GM21526 (cell line): ENCODE data around the gene ABHD17B.
A peak's percentile ranks its signal among the peaks of the same experiment; 100 is the strongest.
"Not testable (repeated sequence)": the region's sequence is repeated elsewhere in the genome, so short reads cannot be mapped to it uniquely, and the experiment has no call there.

Source experiments
- ATAC-seq: cut with Tn5 transposase; IDR thresholded peaks from one replicate; pipeline ENCODE4 v1.9.1; 2021; ENCODE audit warnings: moderate library complexity; ENCODE audit not compliant: unreplicated experiment, low FRiP score

Gene ABHD17B

DNA sequence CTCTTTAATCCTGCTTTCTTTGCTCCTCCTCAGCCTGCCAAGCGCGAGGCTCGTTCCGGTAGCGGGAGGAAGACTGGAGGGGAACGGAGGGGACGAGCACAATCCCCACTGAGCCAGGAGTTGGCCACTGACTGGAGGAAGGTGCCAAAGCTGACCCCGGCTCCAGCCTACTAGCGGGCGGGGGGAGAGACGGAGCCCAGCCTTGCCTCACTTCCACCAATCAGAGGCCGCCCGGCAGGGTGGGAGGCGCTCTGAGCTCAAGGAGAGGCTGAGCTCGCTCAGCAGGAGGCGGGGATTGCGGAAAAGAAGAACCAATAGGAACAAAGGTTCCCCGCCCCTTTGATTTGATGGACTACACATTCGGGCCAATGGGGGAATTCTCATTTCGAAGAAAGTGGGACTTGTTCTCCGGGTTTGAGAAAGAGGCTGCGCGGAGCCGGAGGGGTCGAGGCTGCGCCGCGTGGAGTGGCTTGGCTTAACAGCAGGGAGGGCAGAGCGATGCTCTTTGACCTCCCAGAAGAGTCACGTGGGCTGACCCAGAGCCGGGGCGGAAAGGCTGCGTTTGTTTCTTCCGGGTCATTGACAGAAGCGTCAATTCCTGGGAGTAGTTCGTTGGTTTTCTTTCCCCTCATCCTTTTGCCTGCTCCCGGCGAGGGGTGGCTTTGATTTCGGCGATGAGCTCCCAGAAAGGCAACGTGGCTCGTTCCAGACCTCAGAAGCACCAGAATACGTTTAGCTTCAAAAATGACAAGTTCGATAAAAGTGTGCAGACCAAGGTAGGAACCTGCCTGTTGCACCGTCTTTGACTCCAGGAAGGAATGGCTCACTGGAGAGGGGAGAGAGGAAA, at the start of gene ABHD17B, which contains the start of gene C9orf85:
Gene ABHD17B (minus strand): TSS at position 133 of the 847 bp plus-strand sequence. CDS start 36,113 bp downstream, outside the sequence.
Gene C9orf85 (plus strand): TSS at position 579 of the 847 bp plus-strand sequence. CDS start 96 bp downstream, at position 675.
- peak; percentile 92 for ATAC-seq

DNA sequence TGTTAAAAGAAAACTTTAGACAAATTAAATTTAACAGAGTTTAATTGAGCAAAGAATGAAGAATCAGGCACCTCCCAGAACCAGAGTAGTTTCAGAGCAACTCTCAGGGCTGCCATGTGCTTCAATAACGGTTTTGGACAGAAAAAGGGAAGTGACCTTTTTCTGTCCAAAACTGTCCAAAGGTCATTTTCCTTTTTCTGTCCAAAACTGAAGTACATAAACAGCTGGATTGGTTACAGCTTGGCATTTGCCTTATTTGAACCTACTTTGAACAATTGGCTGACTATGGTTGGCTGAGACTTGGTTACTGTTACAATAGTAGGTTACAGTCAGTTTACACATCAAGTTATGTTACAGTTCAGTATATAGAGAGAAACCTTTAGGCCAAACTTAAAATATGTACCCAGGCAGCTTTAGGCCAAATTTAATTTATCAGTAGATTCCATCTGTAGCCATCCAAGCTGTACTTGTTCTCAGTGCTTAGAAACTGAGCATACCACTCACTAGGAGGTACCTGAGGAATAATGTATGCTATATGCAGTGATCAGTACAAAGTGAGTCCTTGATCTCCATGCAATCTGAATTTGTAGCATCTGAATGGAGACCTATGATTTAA, 44.4 kb upstream of the ABHD17B start:
- peak; percentile 67 for ATAC-seq

GRCh38 chr9:71954652-71955051, 43.7 kb upstream of the ABHD17B start:
- not testable (repeated sequence) for ATAC-seq

DNA sequence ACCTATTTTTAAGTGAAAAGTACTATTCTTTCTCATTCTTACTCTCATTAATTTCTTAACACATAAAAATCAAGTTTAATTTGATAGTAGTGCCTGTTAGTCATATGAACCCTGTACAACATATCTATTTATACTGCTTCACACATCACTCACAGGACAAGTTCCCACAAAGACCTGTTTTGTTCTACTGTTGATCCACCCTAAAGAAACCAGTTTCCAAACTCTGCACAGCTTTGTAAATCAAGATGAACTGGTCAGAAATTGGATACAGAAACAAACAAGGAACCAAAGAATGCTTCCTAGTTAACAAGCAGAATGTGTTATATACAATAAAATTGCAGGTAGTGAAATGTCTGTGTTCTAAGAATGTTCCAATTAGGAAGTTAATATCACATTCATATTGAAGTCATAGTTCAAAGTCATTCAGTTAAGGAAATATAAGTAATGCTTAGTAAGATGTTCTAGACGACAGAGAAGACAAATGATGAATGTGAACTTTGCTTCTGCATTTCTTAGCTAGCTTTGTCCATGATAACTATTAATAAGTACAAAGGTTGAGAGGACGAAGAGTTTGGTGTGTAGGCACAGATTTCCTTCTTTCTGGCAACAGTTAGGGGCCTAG, 33.9 kb upstream of the ABHD17B start:
- no peak for ATAC-seq

GRCh38 chr9:71941998-71942567, 31.1 kb upstream of the ABHD17B start:
- no peak for ATAC-seq

DNA sequence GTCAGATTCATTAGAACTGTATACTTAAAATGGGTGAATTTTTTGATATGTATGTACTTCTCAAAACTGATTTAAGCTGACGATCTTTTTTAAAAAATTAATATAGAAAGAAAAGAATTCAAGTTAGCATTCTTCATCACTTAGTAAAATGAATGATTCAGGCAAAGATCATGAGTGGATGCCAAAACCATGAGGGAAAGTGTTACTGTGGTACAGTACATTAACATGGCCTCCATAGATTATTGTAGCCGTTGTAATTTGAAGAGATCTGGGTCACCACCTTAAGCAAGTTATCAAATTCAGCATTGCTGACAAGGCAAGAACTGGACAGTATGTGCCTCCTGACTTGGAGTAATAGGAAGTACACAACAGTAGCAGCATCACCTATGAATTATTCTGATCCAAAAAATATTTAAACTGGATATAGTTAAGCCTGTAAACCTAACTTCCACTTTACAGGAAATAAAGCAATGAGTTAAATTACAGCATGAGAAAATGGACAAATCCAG, 30.1 kb upstream of the ABHD17B start:
- ATAC-seq = no peak

GRCh38 chr9:71937898-71938297, 26.9 kb upstream of the ABHD17B start:
- ATAC-seq = no peak

DNA sequence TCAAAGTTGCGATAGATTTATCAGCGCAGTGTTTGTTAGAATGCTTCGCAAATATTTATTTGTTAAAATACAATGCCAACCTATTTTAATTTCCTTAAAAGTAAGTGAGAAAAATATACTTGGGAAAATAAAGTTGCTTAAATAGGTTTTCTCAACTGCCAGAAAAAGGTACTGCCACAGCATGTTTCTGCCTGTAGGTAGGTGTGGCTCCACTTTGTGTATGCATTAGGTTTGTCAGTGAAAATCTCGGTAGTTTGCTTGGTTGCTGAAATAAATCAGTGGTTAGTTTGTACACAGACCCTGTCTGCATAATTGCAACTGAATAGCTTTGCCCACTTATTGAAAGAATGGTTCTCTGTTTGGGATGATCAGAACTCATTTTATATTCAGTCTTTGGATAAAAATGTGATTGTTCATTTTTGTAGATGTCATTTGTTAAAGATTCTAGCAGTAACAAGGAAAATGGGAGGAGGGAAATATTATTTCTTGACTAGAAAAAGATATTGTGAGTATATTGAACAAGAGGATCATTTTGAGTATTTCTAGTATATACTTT, 26.2 kb upstream of the ABHD17B start:
- no peak for ATAC-seq

GRCh38 chr9:71936066-71936465, 25.1 kb upstream of the ABHD17B start:
- ATAC-seq = no peak

- ATAC-seq = no peak
Measured at GRCh38 chr9:71931166-71931565, 20.2 kb upstream of the ABHD17B start.

GRCh38 chr9:71929791-71930440, 18.9 kb upstream of the ABHD17B start:
- no peak for ATAC-seq

DNA sequence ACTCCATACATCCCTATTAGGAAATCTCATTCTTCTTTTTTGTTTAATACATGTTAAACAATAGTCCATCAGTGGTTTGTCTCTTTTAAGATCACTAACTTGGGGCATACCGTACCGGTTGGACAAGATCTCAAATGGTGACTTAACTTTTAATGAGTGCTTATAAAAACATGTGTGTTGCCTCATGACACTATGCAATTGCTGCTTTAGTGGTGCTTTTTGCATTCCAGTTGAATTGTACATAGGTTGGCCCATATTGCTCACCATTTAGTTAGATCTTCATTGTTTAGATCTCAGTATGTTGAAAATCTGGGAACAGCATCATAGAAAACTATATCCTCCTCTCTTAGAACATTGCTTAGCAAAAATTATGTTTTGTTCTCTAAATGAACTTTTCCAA, 18.2 kb upstream of the ABHD17B start:
- no peak for ATAC-seq

GRCh38 chr9:71928806-71929205, 17.8 kb upstream of the ABHD17B start:
- no peak for ATAC-seq

GRCh38 chr9:71928376-71928775, 17.4 kb upstream of the ABHD17B start:
- no peak for ATAC-seq

DNA sequence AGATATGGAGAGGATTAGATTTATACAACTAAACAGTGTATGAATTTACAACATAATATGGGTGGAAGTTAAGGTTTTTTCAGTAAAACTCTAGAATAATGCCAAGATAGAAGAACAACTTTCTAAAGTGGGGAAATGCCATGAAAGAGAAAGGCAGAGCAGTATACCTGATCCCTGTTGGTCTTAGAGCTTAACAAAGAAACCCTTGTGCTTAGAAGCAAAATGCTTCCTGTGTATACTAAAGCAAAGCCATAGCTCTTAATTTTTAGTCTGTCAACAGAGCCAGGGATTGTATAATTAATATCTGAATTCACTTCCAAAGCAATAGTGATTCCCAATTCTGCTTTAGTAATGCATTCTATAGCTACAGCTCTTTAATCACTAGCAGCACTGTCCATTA, 14.8 kb upstream of the ABHD17B start:
- no peak for ATAC-seq

- ATAC-seq = no peak
Measured at GRCh38 chr9:71924576-71924975, 13.6 kb upstream of the ABHD17B start.

DNA sequence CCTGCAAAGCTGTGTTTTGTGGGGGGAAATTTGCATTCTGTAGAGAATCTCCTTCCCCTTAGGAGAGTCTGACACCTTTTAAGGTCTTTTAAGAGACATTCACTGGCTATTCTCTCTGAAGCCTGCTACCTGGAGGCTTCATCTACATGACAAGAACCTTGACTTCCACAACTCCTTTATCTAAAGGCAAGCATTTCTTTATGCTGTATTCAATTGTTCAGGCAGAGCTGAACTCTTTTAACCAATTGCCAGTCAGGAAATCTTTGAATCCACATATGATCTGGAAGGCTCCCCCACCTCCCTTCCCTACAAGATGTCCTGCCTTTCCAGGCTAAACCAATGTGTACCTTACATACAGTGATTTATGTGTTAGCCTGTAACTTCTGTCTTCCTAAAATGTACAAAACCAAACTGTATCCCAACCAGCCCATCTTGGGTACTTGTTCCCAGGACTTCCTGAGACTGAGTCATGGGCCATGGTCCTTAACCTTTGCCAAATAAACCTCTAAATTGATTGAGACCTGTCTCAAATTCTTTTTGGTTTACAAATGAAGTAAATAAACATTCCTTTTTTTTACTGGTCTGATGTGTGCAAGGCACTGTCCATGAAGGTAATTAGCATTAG, 10.3 kb upstream of the ABHD17B start:
- ATAC-seq = no peak

DNA sequence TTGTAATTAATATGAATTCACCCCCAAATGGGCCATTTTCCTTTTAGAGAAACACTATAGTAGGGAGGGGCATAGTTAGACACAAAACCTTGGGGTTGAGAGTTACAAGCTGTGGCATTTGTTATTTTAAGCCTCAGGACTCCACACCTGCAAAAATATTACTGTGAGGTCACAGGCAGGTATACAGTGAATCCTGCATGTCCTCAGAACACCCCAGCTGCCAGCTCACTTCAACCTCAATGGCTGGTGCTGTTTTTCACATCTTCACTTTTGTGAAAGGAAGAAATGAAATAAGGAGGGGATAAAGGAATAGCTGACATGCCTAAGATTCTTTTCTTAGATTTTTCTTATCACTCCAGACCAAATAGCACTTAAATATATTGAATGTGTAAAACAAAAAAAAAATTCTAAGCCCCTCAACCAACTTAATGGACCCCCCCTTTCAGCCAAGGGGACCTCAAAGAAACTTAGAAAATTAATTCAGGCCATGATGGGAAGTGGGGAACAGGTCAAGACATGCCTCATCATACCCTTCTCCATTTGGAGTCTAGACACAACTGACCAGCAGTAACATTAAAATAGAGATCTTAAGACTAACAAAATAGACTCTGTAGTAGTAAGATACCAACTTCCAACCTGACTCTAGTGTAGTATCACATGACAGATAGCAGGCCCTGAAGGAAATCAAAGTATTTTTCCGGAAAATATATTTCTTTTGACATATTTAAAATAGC, 9.6 kb upstream of the ABHD17B start:
- ATAC-seq = no peak

- no peak for ATAC-seq
Measured at GRCh38 chr9:71918419-71918818, 7.4 kb upstream of the ABHD17B start.
